HG03280 (cell line): ENCODE data around the gene TTC1.

Experiments used
- ATAC-seq: cut with Tn5 transposase; IDR thresholded peaks from one replicate; pipeline ENCODE4 v1.9.1; 2021; ENCODE audit warnings: mild to moderate bottlenecking, moderate library complexity; ENCODE audit not compliant: unreplicated experiment

TTC1 gene

DNA sequence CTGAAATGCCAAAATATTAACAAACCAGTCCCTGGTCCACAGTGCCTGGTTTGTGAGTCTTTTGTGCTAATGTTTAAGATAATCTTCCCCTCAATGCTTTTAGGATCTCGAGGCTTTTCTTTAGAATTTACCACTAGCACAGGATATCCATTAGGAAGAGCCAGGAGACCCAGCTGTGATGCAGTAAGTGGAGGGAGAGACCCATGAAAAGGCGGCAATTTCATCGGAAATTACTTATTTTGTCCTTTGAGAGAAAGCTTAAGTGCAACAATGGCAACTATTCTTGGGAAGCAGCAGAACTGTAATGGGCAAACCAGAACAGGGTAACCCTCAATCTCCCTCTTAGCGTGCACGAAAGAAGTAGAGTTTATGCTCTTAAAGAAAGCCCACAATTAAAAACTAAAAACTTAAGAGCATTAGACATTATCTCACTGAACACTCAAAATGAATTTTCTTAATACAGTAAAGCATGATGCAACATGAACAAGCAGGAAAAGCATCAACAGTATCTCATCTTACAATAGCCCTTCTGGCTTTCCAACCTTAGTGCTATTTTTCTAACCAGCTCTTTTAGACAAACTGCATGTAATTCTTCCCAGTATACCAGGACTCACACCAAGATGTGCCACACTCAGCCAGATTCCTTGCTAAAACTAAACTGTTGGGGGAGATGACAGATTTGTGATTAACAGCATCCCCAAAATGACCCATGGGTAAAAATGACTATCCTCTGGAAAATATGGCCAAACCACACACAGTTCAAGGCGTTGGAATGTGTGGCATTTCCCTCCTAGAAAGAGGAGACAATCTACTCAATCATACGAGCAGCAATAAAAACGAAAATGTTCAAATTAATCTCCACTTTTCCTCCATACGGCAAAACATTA, 73.9 kb downstream of the TTC1 start:
- ATAC-seq, result no peak

DNA sequence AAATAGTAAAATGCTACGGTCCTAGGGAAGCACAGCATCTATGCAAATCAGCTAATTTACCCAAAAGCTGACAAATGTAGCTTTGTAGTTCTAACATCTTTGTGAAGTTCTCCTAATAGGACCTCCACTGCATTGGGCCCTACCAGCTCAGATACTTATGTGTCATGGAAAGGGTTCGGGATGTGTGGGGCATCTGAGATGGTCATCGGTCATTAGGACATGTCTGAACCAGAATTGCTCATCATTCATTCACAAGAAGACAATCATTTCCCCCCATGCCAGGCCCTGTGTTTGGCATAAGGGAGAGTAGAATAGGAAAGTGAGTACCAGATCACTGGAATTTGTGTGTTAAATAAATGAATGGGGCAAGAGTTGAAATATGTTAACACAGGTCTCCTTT, 74.6 kb downstream of the TTC1 start:
- no peak for ATAC-seq

DNA sequence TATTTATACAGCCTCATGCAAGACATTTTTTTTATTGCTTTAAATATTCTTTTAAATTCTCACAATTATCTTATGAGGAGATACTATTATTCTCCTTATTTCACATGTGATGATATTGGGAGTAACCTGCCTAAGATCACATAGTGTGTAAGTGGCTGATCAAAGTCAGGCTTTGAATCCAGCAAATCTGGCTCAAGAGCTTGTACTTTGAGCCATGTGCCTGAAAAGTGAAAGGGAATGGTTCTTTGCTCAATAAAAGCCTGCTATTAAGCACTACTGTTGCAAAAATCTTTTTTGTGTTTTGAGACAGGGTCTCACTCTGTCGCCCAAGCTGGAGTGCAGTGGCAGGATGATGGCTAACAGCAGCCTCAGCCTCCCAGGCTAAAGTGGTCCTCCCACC, 75.2 kb downstream of the TTC1 start:
- ATAC-seq, result no peak

DNA sequence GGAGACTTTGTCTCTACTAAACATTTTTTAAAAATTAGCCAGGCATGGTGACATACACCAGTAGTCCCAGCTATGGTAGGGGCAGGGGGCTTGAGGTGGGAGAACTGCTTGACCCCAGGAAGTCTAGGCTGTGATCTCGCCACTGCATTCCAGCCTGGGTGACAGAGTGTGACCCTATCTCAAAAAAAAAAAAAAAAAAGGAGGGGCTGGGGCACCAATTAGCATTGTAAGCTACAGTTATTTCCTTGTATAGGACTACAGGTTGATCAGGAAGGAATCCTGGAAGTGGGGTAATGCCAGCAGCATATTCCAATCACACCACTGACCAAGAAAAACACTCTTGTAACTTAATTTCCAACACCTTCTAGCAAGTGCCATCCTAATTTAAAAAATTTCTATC, 78.3 kb downstream of the TTC1 start:
- ATAC-seq, result no peak

DNA sequence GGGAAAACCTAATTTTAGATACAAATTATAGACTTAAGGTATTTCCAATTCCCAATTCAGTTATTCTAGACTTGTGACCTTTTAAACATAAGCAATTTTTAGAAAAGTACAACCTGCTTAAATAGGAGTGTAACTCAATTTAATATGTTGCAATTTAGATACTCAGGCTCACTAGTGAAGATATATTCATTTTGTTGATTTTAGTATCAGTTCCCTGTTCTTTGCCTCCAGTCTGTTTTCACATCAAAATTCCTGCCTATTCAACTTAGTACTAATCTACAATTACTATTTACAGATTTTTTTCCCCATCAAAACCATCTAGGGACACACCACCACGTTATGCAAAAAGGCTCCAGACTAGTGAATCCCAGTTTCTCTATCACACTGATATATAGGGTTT, 79.9 kb downstream of the TTC1 start:
- ATAC-seq, result no peak

DNA sequence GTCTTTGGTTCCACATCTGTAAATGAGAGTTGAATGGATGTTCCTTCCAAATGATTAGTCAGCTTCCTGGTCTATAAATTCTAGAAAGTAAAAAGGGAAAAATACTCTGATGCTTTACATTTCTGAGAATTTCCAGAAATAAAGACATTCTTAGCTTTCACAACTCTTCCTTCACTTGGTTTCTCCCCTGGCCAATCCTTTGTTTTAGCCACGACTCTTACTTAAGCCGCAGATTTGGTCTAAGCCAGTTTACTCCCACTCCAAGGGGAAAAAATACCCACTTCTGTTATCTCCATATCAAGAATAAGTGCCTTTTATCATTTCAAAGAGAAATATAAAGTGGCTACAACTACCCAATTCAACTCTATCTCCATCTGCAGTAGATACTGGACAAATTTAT, 80.6 kb downstream of the TTC1 start:
- no peak for ATAC-seq

DNA sequence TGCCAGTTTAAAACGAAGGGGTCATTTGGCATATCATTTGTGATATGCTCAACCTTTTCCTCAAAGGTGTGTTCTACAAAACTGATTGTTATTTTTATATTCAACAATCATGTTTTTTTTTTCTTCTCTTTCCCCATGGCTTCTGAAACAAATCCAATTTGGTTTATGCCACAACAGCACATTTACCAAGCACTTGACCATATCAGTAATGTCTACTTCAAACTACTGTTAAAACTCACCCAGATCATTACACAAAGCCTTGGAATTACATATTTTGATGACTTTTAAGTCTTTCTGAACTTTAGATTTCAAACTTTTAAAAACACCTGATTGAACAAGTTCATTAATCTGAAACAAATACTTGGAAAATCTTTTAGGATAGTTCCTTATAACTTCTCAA, 81.1 kb downstream of the TTC1 start:
- no peak for ATAC-seq

DNA sequence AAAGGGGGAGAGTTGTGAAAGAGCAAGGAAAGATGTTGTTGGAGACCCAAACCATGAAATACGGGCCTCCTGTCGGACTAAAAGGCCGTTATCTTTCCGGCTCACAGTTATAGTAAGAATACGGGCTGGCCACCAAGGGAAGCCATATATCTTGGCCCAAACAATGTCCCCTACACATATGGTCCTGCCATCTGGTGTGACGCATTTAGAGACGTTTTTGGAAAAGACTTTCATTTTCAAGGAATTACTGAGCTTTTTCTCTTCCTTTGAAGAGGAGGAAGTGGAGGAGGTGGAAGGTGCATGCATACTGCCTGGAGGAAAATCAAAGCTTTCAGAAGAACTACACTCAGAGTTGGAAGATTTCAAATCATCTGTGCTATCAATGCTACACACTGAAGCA, 83.6 kb downstream of the TTC1 start:
- no peak for ATAC-seq

DNA sequence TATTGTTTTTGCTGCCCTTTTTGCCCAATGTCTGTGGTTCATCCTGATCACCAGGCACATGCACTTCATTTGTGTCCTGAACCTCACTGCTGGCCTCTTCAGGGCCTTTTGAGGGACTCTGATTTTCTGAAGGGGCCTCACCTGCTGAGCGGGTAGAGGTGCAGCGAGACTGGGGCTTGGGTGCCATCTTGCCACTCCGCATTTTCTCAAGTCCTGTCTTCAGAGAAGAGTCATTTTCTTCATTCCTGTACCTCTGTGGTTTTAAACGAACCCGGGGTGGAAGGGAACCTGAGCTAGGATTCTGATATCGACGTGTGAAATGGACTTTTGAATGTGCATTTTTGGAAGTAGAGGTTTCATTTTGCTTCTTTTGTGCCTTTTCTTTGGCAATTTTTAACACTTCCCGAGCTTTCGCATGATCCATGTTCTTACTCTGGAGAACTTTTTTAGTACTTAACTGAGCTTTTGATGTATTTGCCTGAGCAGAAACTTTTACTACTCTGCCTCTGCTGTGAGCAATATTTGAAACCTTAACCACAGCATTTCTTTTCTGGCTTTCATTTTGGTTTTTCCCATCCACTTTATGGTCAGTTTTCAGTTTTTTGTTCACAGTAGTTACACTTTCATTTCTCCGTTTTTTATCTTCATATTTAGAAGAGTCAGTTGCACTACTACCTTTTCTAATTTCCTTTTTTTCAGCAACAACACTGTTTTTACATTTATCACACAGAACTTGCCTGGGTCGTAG, 84.2 kb downstream of the TTC1 start:
- ATAC-seq, result peak; percentile 73

DNA sequence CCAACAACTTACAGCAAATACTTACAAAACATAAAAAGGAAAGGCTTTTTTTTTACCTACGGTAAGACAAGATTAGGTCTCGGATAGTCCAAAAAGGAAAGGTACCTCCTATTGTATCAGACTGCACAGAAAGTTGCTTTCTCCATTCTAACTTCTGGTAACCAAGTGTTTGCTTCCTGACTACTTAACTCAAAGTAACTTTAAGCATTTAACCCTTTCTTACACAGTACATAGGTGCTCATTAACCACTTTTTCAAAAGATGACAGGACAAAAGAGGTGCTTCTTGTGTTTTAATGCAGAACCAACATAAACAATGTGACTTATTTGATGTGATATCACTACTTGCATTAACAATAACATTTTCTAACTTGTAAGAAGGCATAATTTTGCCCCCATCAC, 87.2 kb downstream of the TTC1 start:
- no peak for ATAC-seq

DNA sequence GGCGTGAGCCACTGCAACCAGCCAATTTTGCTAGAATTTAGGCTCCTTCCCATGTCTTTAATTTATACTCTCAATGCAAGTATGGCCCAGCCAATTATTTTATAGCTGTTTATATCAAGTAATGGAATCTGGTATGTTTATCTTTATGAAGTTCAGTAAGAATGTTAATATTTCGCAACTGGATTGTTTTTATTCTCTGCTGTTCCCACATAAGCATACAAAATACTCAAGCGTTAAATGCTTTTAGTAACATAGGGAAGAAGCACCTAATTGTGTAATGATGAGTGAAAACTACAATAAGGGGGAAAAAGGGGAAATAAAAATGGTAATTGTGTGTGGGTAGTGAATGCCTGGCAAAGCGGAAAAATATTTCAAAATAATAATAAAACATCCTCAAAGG, 89.1 kb downstream of the TTC1 start:
- ATAC-seq, result no peak

DNA sequence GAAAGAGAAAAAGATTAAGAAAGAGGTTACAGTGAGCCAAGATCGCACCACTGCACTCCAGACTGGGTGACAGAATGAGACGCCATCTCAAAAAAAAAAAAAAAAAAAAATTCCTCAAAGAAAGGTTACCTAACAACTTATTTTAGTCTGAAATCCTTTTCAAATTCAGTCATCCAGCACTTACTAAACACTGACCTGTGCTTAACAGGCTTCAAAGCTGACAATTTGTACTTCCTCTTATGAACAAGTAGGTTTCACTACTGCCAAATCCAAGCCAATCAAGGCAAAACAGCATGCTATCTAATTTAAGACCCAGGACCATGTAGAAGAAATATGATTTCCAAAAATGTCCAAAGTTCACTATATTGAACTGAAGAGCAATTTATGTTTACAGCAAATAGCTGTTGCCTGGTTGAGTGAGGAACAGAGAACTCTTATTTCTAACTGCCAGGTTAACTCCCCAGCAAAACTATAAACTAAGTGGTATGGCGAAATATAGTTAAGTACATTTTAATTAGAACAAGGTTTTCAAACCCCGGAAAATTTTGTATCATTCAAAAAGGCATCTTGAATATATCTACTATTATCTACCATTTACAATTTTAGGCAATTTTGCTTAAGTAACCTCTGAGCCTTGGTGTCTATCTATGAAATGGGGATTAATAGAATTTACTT, 96.9 kb downstream of the TTC1 start:
- ATAC-seq, result peak; percentile 77

DNA sequence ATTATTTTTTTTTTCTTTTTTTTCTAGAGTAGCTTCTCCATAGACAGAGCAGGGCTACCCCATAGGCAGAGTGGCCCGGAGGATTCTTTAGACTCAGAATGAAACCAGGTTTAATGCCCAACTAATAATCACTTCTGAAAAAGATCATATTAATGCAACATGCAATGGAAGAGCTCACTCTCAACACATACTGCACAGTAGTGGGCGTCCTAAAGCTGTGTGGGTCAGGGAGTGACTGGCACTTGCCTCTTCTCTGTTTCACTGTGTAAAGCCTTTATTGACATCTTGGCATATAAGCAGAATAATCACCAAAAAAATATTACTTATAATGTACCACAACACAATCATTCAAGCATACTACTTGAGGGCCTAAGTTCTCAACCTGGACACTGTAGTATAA, 99.2 kb downstream of the TTC1 start:
- no peak for ATAC-seq
